OCI-M2 (cell line): Measurements from ENCODE around the gene MAB21L2.
"Not testable (repeated sequence)": the region's sequence is repeated elsewhere in the genome, so short reads cannot be mapped to it uniquely, and the experiment has no call there.

Experiments used
- DNase-seq: peaks from one replicate; lab custom pipeline; 2025; ENCODE audit not compliant: unreplicated experiment; lab: John Stamatoyannopoulos, UW

Gene MAB21L2

GRCh38 chr4:150582146-150582872 is at the start of gene MAB21L2:
Gene MAB21L2 (plus strand): TSS chr4:150582151. CDS start chr4:150583030, 879 bp downstream.
- no peak for DNase-seq

GRCh38 chr4:150533673-150534072 is 48.3 kb upstream of the MAB21L2 start:
- DNase-seq = no peak

- DNase-seq = no peak
Observed at GRCh38 chr4:150534818-150535217, 47.1 kb upstream of the MAB21L2 start.

GRCh38 chr4:150537911-150538310 is 44.0 kb upstream of the MAB21L2 start:
- DNase-seq = not testable (repeated sequence)

- DNase-seq = no peak
Observed at GRCh38 chr4:150540536-150540935, 41.4 kb upstream of the MAB21L2 start.

GRCh38 chr4:150540959-150541360 is 41.0 kb upstream of the MAB21L2 start:
- no peak for DNase-seq

- DNase-seq = no peak
Observed at GRCh38 chr4:150541681-150542080, 40.3 kb upstream of the MAB21L2 start.

- no peak for DNase-seq
Observed at GRCh38 chr4:150543042-150543441, 38.9 kb upstream of the MAB21L2 start.

GRCh38 chr4:150546286-150546685 is 35.7 kb upstream of the MAB21L2 start:
- no peak for DNase-seq

GRCh38 chr4:150547154-150547838 is 34.7 kb upstream of the MAB21L2 start:
- no peak for DNase-seq

- not testable (repeated sequence) for DNase-seq
Observed at GRCh38 chr4:150557811-150558210, 24.1 kb upstream of the MAB21L2 start.

GRCh38 chr4:150561143-150561737 is 20.7 kb upstream of the MAB21L2 start:
- DNase-seq = no peak

GRCh38 chr4:150562250-150562649 is 19.7 kb upstream of the MAB21L2 start:
- DNase-seq = no peak

GRCh38 chr4:150562751-150563150 is 19.2 kb upstream of the MAB21L2 start:
- DNase-seq = no peak

GRCh38 chr4:150564967-150565366 is 17.0 kb upstream of the MAB21L2 start:
- not testable (repeated sequence) for DNase-seq

GRCh38 chr4:150567070-150567469 is 14.9 kb upstream of the MAB21L2 start:
- DNase-seq = no peak

GRCh38 chr4:150569384-150569987 is 12.5 kb upstream of the MAB21L2 start:
- no peak for DNase-seq

- DNase-seq = no peak
Observed at GRCh38 chr4:150569998-150570535, 11.9 kb upstream of the MAB21L2 start.

GRCh38 chr4:150570862-150571261 is 11.1 kb upstream of the MAB21L2 start:
- no peak for DNase-seq

GRCh38 chr4:150572704-150573504 is 9.0 kb upstream of the MAB21L2 start:
- DNase-seq = no peak

GRCh38 chr4:150573534-150573933 is 8.4 kb upstream of the MAB21L2 start:
- DNase-seq = no peak
